ENCODE results near the gene PARD3.
"Not testable (repeated sequence)": the region's sequence is repeated elsewhere in the genome, so short reads cannot be mapped to it uniquely, and the experiment has no call there.

The PARD3 gene

DNA sequence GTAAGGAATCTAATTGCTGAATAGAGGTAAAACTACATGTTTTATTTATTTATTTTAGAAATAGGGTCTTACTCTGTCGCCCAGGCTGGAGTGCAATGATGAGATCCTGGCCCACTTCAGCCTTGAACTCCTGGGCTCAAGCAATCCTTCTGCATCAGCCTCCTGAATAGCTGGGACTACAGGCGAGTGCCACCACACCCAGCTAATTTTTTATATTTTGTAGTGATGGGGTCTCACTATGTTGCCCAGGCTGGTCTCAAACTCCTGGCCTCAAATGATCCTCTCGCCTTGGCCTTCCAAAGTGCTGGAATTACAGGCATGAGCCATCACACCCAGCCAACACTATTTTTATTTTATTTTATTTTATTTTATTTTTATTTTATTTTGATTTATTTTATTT, 170.3 kb downstream of the PARD3 start:
- not testable (repeated sequence) for H3K27ac Mint-ChIP-seq, ATAC-seq, H3K4me3 Mint-ChIP-seq, DNase-seq, H3K27me3 Mint-ChIP-seq, H3K4me1 Mint-ChIP-seq, H3K9me3 Mint-ChIP-seq

DNA sequence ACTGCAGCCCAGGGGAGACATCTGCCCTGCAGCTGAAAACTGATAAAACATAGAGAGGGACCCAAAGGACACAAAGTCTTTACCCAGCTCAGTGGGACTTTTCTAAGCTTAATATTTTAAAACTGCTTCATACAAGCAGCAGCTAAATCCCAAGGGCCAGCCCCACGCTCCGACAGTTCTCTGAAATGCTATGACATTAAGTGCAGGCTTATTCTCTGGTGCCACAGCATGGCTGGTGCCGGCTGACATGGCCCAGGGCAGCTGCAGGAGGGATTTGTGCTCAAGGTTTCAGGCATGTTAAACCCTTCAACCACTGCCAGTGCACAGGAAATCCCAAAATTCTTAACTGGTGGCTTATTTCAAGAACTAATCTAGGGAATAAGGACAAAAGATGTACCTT, 170.9 kb downstream of the PARD3 start:
- H3K4me3 Mint-ChIP-seq: no peak overlapping the region
- no peaks in the 10 kb centered on the region for H3K4me1 Mint-ChIP-seq
- DNase-seq (no peak), ATAC-seq (no peak)
- H3K27me3 Mint-ChIP-seq: no peaks in the 10 kb centered on the region
- H3K9me3 Mint-ChIP-seq: no peaks in the 10 kb centered on the region
- no peak overlapping the region for H3K27ac Mint-ChIP-seq

DNA sequence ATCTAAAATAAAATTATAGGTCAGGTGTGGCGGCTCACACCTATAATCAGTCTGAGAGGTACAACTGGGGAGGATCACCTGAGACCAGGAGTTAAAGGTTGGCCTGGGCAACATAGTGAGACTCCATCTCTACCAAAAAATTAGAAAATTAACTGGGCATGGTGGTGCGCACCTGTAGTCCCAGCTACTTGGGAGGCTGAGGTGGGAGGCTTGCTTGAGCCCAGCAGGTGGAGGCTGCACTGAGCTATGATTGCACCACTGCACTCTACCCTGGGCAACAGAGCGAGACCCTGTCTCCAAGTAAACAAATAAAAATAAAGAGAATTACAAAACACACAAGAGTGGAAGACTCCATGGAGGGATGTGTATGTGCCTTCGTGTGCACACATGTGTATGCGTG, 171.5 kb downstream of the PARD3 start:
- Mint-ChIP-seq H3K9me3 (no peaks in the 10 kb centered on the region), H3K4me1 (no peaks in the 10 kb centered on the region), H3K27ac (no peak overlapping the region), H3K4me3 (no peak overlapping the region), H3K27me3 (no peaks in the 10 kb centered on the region)
- ATAC-seq (no peak), DNase-seq (no peak)

DNA sequence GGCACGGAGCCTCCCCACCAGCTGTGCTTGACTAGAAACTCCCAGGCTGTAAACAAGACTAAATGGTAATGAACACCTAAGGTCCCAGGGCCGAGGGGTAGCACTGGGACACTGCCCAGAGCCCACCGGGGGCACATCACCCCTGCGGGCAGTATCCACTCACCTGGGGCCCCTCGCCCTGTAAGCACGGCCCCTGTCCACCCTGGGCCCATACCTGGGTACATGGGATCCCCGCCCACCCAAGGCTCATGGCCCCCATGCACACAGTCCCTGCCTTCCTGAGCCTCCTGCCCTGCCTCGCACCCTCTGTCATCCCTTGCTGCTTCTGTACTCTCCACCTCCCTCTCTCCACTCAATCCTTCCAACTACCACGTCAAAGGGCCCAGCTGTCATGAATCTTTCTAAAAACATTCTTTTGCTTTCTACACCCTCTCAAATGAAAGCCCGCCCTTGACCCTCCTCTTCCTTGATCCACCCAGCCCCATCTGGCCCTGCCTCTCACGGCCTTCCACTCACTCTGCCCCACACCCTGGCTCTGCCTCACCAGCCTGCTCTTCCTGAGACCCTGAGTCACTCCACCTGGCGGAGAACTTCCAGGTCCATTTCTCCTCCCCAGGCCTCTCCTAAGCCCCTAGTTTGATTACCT, 173.1 kb downstream of the PARD3 start:
- H3K9me3 Mint-ChIP-seq: no peaks in the 10 kb centered on the region
- no peaks in the 10 kb centered on the region for H3K27me3 Mint-ChIP-seq
- ATAC-seq (peak; percentile 73), DNase-seq (no peak)
- peaks cover 7% of the 10 kb centered on the region for H3K4me1 Mint-ChIP-seq
- H3K4me3 Mint-ChIP-seq: no peak overlapping the region
- peak overlapping the region in 1 of 2 donors; percentile 36 for H3K27ac Mint-ChIP-seq

DNA sequence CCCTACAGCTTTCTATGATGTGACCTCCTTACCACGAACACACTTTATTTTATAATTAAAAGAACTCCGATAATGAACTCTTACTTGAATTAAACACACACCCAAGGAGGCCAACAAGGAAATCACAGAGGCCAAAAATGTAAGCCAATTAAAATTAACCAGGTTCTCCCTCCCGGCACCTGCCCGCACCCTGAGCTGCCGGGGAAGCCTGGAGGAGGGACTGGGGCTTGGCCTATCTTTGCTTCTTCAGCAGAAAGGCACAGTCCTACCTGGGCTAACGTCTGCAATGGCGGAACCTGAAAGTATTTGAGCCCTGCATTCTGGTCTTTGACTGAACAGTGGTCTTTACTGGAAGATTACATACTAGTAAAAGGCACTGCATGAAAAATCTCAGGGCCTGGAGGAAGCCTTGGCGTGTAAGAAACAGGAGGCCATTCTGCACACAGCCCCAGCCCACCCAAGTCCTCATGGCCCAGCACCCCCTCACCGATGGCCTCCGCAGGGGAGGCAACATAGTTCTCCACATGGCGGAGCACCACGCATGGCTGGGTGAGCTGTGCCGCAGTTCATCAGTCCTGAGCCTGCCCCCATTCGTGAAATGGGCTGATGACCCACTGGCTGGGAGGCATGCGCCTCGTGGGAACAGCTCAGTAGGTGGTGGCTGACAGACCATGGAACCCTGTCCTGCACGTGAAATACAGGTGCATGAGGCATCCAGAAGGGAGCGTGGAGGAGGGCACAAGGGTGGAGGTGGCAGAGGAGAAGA, 173.8 kb downstream of the PARD3 start:
- ATAC-seq (no peak), DNase-seq (no peak)
- no peak overlapping the region for H3K4me3 Mint-ChIP-seq
- no peaks in the 10 kb centered on the region for H3K9me3 Mint-ChIP-seq
- H3K27ac Mint-ChIP-seq: no peak overlapping the region
- peaks cover 7% of the 10 kb centered on the region for H3K4me1 Mint-ChIP-seq
- H3K27me3 Mint-ChIP-seq: peaks cover 3% of the 10 kb centered on the region

DNA sequence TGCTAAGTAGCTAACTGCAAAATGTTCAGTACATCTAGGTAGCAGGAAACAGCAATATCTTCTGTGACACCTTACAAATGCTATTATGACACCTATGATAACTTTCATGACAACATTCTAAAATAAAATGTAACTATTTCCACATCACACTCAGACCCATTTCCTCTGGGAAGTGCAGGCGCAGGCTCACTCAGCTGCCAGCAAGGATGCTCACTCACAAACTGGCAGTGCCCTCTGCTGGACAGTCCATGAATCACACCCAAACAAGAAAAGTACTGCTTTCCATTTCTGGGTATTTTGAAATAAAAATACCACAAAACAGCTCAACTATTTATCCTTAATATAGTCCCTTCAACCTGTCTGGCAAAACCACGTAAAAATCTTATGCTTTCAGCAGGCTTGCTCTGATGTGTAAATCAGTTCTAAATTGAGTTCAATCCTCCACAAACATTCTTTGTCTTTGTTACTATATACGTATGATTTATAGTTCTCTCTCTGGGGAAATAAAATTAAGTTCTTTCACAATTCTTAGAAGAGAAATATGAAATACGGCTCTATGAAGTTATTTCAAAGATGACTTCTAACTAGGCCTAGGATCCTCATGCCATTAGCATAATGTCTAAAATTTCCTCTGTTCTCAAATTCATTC, 176.6 kb downstream of the PARD3 start:
- Mint-ChIP-seq H3K27me3 (peaks cover 8% of the 10 kb centered on the region), H3K4me1 (peaks cover 7% of the 10 kb centered on the region), H3K4me3 (no peak overlapping the region), H3K9me3 (no peaks in the 10 kb centered on the region), H3K27ac (no peak overlapping the region)
- ATAC-seq (no peak), DNase-seq (peak; percentile 52 to 54)

DNA sequence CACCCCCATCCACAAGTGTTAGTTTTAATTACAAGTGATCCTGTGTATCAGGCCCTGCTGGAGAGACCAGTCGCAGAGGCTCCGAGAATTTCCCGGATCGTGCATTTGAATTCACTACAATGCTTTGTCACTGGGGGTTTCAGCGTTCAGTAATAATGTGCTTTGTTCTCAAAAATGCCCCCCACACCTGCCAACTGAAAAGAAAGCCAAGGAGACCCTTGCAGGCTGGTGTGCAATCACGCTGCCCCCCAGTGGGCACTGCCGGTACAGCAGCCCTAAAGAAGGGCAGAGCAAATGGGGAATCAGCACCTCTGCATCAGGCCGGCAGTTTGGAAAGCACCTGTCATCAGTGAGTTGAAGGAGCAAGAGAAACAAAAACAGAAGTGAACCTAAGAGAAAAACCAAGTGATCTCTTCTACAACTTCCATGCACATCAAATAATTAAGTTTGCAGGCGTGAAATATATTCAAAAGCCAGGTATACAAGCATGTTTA, 177.6 kb downstream of the PARD3 start:
- Mint-ChIP-seq H3K4me3 (no peak overlapping the region), H3K27ac (no peak overlapping the region)

DNA sequence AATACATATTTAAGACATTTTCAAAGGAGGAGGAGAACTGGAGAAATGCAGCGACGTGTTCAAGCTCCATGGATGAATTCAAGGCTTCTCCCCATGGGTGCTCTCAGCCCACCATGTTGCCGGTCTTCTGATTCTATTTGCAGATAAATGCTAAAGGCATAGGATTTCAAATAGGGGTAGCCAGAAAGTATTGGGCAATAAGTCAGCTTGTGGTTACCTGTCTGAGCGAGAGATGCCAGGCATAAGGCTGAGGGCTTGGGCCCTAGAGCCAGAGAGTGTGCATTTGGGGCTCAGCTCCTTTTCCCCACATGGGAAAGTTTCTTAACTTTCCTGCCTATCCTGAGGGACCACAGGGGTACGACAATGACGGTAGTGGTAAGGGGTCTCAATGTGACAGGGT, 180.0 kb downstream of the PARD3 start:
- ATAC-seq: no peak

More for the DNA sequence above, 177.6 kb downstream of the PARD3 start:
- peak; percentile 57 to 63 for DNase-seq
- H3K9me3 Mint-ChIP-seq: no peaks in the 10 kb centered on the region
- peaks cover 7% of the 10 kb centered on the region for H3K4me1 Mint-ChIP-seq
- peaks cover 8% of the 10 kb centered on the region for H3K27me3 Mint-ChIP-seq
- ATAC-seq: peak; percentile 47

DNA sequence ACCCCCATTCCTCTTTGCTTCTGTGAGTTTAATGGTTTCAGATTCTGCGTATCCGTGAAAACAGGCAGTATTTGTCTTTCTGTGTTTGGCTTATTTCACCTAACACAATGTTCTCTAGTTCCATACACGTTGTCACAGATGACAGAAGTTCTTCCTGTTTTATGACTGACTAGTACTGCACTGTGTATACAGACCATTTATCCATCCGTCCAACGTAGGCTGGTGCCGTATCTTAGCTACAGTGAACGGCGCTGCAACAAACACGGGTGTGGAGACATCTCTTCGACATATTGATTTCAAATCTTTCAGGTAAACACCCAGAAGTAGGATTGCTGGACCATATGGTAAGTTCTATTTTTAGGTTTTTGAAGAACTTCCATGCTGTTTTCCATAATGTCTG, 181.7 kb downstream of the PARD3 start:
- H3K27me3 Mint-ChIP-seq: peaks cover 8% of the 10 kb centered on the region
- H3K4me3 Mint-ChIP-seq: no peak overlapping the region
- no peak overlapping the region for H3K27ac Mint-ChIP-seq
- peaks cover 7% of the 10 kb centered on the region for H3K4me1 Mint-ChIP-seq
- ATAC-seq (no peak), DNase-seq (no peak)
- H3K9me3 Mint-ChIP-seq: no peaks in the 10 kb centered on the region

More for the DNA sequence above, 180.0 kb downstream of the PARD3 start:
- DNase-seq: no peak
- Mint-ChIP-seq H3K4me1 (peaks cover 7% of the 10 kb centered on the region), H3K27ac (no peak overlapping the region), H3K4me3 (no peak overlapping the region), H3K27me3 (peaks cover 8% of the 10 kb centered on the region), H3K9me3 (no peaks in the 10 kb centered on the region)

DNA sequence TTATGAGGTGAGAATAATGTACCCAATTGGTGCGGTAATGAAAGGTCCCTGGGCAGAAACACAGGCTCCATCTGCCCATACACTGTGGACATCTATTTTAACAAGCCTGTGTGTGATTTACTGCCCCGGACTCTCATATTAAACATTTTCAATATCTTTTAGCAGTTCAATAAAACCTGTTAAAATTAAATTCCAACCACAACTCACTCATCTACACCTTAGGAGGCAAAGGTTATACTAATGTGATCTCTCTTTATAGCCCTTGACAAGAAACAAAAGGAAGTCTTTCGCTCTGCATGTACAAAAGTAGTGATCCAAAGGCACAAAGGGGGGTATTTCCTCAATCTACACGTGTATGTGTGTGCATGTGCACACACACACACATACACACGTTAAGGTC, 186.0 kb downstream of the PARD3 start:
- no peaks in the 10 kb centered on the region for H3K27me3 Mint-ChIP-seq
- H3K4me1 Mint-ChIP-seq: no peaks in the 10 kb centered on the region
- no peak overlapping the region for H3K27ac Mint-ChIP-seq
- H3K9me3 Mint-ChIP-seq: no peaks in the 10 kb centered on the region
- H3K4me3 Mint-ChIP-seq: no peak overlapping the region
- ATAC-seq (no peak), DNase-seq (no peak)

DNA sequence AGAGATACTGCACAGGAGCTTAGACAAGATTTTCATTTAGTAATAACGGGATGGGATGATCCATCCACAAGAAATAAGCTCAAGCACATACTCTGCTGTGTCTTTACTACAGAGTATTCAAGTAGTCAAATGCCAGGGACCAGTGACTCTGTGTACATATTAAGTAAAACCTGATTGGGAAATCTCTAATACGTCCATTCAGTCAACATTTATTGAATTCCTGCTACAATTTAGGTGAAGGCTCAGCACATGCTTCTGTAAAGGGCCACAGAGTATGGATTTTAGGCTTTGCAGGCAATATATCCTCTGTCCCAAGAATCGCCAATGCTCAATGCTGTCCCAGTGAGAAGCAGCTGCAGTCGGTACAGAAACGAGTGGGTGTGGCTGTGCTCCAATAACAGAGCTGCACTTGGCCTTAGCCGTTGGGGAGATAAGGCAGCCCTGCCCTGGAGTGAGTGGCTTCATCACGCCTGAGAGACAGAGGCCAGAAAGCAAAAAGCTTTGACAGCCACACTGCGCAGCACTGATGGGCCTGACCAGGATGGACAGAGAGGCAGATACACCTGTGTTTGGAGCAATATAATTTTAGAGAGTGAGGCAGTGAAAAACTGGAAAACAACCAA, 186.8 kb downstream of the PARD3 start:
- no peaks in the 10 kb centered on the region for H3K9me3 Mint-ChIP-seq
- H3K4me1 Mint-ChIP-seq: no peaks in the 10 kb centered on the region
- ATAC-seq (peak; percentile 8), DNase-seq (no peak)
- no peak overlapping the region for H3K4me3 Mint-ChIP-seq
- H3K27ac Mint-ChIP-seq: no peak overlapping the region
- no peaks in the 10 kb centered on the region for H3K27me3 Mint-ChIP-seq

DNA sequence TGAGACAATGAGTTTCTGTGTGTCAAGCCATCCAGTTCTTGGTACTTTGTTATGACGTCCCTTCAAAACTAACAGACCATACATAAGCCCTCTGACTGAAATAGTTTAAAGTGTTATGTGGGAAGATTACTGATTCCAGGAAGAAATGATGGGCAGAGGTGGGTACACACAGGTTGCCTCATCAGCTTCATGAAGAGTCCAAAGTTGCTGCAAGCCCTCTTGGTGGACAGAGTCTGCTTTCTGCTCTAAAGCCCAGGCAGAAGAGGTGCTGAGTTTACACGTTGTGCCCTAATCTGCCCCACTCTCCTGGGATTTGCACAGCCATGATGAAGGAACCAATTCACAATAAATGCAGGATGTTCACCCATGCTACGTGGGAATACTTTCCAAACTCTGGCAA, 187.4 kb downstream of the PARD3 start:
- H3K4me3 Mint-ChIP-seq: no peak overlapping the region
- DNase-seq (no peak), ATAC-seq (no peak)
- H3K9me3 Mint-ChIP-seq: no peaks in the 10 kb centered on the region
- H3K27me3 Mint-ChIP-seq: no peaks in the 10 kb centered on the region
- H3K27ac Mint-ChIP-seq: no peak overlapping the region
- no peaks in the 10 kb centered on the region for H3K4me1 Mint-ChIP-seq

DNA sequence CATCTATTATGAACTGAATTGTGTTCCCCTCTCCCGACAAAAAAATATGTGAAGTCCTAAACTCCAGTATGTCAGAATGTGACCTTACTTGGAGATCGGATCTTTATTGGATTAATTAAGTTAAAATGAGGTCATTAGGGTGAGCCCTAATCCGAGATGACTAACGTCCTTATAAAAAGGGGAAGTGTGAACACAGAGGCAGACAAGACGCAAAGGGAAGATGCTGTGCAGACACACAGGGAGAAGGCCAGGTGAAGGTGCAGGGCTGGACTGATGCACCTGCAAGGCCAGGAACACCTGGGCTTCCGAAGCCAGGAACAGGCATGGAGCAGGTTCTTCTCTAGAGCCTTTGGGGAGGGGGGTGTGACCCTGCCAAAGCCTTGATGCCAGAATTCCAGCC, 187.8 kb downstream of the PARD3 start:
- Mint-ChIP-seq H3K4me1 (no peaks in the 10 kb centered on the region), H3K27ac (no peak overlapping the region), H3K9me3 (no peaks in the 10 kb centered on the region), H3K4me3 (no peak overlapping the region), H3K27me3 (no peaks in the 10 kb centered on the region)
- ATAC-seq: no peak
- no peak for DNase-seq

DNA sequence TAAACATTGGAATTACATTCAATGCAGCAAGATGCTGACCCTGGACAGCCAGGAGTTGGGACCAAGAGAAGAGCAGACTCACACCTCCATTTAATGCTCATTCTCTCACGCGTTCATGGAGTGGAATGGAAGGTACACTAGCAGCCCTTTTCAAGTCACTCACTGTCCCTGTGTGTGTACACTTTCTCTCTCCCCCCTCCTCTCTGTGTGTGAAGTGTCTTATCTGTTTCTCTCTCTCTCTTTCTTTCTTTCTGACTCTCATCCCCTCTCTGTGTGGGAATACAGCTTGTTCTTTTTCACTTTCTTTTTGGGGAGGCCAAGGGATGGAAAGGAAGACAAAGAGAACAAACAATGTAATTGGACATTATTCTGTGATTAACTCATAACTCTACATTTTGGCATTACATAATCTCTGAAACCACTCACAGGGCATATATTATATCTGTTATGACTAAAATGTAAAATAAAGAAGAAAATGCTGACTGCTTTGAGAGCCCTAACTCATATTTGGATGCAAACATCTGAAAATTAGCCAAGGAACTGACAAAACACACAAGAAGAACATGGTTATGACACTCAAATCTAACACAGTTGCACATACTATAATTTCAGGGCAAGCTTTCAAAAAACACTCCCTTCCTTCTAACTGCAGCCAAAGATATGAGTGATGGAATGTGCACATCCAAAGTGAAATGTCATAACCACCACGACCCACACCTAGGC, 188.8 kb downstream of the PARD3 start:
- H3K9me3 Mint-ChIP-seq: no peaks in the 10 kb centered on the region
- H3K27ac Mint-ChIP-seq: no peak overlapping the region
- no peak overlapping the region for H3K4me3 Mint-ChIP-seq
- H3K27me3 Mint-ChIP-seq: no peaks in the 10 kb centered on the region
- ATAC-seq (no peak), DNase-seq (no peak)
- H3K4me1 Mint-ChIP-seq: no peaks in the 10 kb centered on the region
